Measurements from ENCODE around the gene EVC. TPM values are rescaled to one million over a fixed set of nuclear protein-coding genes. Genes with fewer than 3 reads are reported as not detected.

The EVC gene
- total RNA-seq, 1 experiment from 2014 or later = 29.0 TPM

DNA sequence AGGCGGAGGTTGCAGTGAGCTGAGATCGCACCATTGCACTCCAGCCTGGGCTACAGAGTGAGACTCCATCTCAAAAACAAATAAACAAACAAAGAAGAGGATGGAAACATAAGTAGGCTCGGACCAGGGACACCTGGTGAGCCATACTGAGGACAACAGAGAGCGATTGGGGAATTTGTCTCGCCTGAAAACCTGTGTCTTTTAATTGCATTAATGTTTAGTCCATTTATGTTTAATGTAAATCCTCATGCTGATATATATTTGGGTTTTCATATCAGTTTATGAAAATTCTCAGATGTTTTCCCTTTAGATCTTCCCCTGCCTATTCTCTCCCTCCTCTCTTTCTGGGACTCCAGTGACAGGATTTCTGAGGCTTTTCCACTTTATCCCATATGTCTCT lies 84.6 kb downstream of the EVC start:
- TF ChIP-seq, protein P1, sequence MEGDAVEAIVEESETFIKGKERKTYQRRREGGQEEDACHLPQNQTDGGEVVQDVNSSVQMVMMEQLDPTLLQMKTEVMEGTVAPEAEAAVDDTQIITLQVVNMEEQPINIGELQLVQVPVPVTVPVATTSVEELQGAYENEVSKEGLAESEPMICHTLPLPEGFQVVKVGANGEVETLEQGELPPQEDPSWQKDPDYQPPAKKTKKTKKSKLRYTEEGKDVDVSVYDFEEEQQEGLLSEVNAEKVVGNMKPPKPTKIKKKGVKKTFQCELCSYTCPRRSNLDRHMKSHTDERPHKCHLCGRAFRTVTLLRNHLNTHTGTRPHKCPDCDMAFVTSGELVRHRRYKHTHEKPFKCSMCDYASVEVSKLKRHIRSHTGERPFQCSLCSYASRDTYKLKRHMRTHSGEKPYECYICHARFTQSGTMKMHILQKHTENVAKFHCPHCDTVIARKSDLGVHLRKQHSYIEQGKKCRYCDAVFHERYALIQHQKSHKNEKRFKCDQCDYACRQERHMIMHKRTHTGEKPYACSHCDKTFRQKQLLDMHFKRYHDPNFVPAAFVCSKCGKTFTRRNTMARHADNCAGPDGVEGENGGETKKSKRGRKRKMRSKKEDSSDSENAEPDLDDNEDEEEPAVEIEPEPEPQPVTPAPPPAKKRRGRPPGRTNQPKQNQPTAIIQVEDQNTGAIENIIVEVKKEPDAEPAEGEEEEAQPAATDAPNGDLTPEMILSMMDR (IDR thresholded peaks at IDR 0.05; ENCODE audit: unreplicated experiment) = no peak
- POLR2A ChIA-PET = no interaction called here
- intact Hi-C loops (cut with micrococcal nuclease) = loop anchor here (10.0 kb wide), 1 partner anchor 1311 kb away; no protein-coding TSS in a partner anchor
- H3K4me1 Mint-ChIP-seq (ENCODE audit: insufficient read depth, unreplicated experiment) = no peaks in the 10 kb centered on the region
- H3K36me3 Mint-ChIP-seq (ENCODE audit: insufficient read depth, unreplicated experiment) = peaks cover 55% of the 10 kb centered on the region
- H3K4me3 Mint-ChIP-seq (ENCODE audit: unreplicated experiment) = no peak overlapping the region
- no TSS peak for BruUV-seq (replicated peaks)
- no peak overlapping the region for H3K27ac Mint-ChIP-seq (ENCODE audit: low read depth, unreplicated experiment)
- CTCF ChIA-PET = interaction anchor here (0.9 to 1.1 kb wide), 2 partner anchors 29 to 452 kb away, joined by 3 to 5 read pairs; no protein-coding TSS in a partner anchor
- DNase-seq (ENCODE audit: unreplicated experiment) = no peak
- H3K9me3 Mint-ChIP-seq (ENCODE audit: unreplicated experiment) = no peaks in the 10 kb centered on the region
- no peaks in the 10 kb centered on the region for H3K27me3 Mint-ChIP-seq (ENCODE audit: insufficient read depth, unreplicated experiment)

DNA sequence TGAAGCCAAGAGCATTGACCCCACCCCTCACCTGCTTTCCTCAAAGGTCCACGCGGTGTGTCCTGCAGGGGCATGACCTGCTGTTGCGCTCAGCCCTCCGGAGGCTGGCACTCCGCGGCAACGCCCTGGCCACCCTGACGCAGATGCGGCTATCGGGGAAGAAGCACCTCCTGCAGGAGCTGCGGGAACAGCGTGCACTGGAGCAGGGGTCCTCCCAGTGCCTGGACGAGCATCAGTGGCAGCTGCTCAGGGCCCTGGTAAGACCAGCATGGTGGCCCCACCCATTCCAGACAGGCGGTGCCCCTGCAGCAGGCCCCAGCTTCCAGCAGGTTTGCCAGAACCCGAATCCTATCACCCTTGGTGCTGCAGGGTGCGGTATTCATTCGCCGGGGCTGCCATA lies 86.0 kb downstream of the EVC start:
- H3K27me3 Mint-ChIP-seq (ENCODE audit: insufficient read depth, unreplicated experiment) = no peaks in the 10 kb centered on the region
- H3K27ac Mint-ChIP-seq (ENCODE audit: low read depth, unreplicated experiment) = no peak overlapping the region
- intact Hi-C loops (cut with micrococcal nuclease) = loop anchor here (10.0 kb wide), 1 partner anchor 1312 kb away; no protein-coding TSS in a partner anchor
- TF ChIP-seq, protein P1 (IDR thresholded peaks at IDR 0.05; ENCODE audit: unreplicated experiment) = no peak
- CTCF ChIA-PET = interaction anchor here (0.9 to 1.8 kb wide), 2 partner anchors 16 to 36 kb away, joined by 3 to 6 read pairs; no protein-coding TSS in a partner anchor
- no TSS peak for BruUV-seq (replicated peaks)
- POLR2A ChIA-PET = no interaction called here
- no peaks in the 10 kb centered on the region for H3K4me1 Mint-ChIP-seq (ENCODE audit: insufficient read depth, unreplicated experiment)
- no peak for DNase-seq (ENCODE audit: unreplicated experiment)
- no peaks in the 10 kb centered on the region for H3K9me3 Mint-ChIP-seq (ENCODE audit: unreplicated experiment)
- H3K36me3 Mint-ChIP-seq (ENCODE audit: insufficient read depth, unreplicated experiment) = peaks cover 55% of the 10 kb centered on the region
- no peak overlapping the region for H3K4me3 Mint-ChIP-seq (ENCODE audit: unreplicated experiment)

DNA sequence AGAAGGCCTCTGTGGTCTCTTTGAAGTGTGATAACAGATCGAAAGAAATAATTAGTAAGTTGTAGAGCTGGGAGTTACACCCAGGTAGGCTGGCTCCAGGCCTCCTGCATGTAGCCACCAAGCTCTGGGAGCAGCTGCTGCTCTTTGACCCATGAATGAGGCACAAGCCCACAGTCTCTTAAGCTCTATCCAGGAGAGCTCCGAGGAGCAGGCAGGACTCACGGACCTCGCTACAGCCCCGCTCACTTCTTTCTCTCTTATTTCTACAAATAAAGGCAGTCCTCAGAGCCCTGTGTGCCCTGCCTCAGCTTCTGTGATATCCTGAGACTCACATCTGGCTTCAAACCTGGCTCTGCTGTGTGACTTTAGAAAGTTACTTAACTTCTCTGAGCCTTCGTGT lies 86.9 kb downstream of the EVC start:
- TF ChIP-seq, protein P1 (IDR thresholded peaks at IDR 0.05; ENCODE audit: unreplicated experiment) = no peak
- intact Hi-C loops (cut with micrococcal nuclease) = loop anchor here (10.0 kb wide), 1 partner anchor 1313 kb away; no protein-coding TSS in a partner anchor
- Mint-ChIP-seq H3K27me3 (ENCODE audit: insufficient read depth, unreplicated experiment) (no peaks in the 10 kb centered on the region), H3K36me3 (ENCODE audit: insufficient read depth, unreplicated experiment) (peaks cover 50% of the 10 kb centered on the region), H3K9me3 (ENCODE audit: unreplicated experiment) (no peaks in the 10 kb centered on the region), H3K27ac (ENCODE audit: low read depth, unreplicated experiment) (no peak overlapping the region), H3K4me3 (ENCODE audit: unreplicated experiment) (no peak overlapping the region), H3K4me1 (ENCODE audit: insufficient read depth, unreplicated experiment) (no peaks in the 10 kb centered on the region)
- ChIA-PET CTCF (interaction anchor here (1.8 kb wide), 1 partner anchor 15 kb away, joined by 6 read pairs; no protein-coding TSS in a partner anchor), POLR2A (no interaction called here)
- no TSS peak for BruUV-seq (replicated peaks)
- no peak for DNase-seq (ENCODE audit: unreplicated experiment)

DNA sequence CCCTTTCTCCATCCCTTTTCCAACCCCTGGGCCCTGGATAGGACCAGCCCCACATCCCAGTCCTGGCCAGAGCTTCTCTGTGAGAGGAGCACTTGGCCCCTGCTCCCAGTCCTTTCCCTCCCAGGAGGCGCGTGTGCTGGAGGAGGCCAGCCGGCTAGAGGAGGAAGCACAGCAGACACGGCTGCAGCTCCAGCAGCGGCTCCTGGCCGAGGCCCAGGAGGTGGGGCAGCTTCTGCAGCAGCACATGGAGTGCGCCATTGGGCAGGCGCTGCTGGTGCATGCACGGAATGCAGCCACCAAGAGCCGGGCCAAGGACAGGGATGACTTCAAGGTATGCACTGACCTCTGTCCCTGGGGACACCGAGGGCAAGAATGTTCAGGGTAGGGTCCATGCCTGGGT lies 87.5 kb downstream of the EVC start:
- DNase-seq (ENCODE audit: unreplicated experiment) = no peak
- intact Hi-C loops (cut with micrococcal nuclease) = loop anchor here (10.0 kb wide), 1 partner anchor 1314 kb away; no protein-coding TSS in a partner anchor
- no peaks in the 10 kb centered on the region for H3K9me3 Mint-ChIP-seq (ENCODE audit: unreplicated experiment)
- H3K36me3 Mint-ChIP-seq (ENCODE audit: insufficient read depth, unreplicated experiment) = peaks cover 46% of the 10 kb centered on the region
- POLR2A ChIA-PET = no interaction called here
- CTCF ChIA-PET = no interaction called here
- TF ChIP-seq, protein P1 (IDR thresholded peaks at IDR 0.05; ENCODE audit: unreplicated experiment) = no peak
- BruUV-seq (replicated peaks) = no TSS peak
- no peak overlapping the region for H3K4me3 Mint-ChIP-seq (ENCODE audit: unreplicated experiment)
- H3K4me1 Mint-ChIP-seq (ENCODE audit: insufficient read depth, unreplicated experiment) = no peaks in the 10 kb centered on the region
- H3K27me3 Mint-ChIP-seq (ENCODE audit: insufficient read depth, unreplicated experiment) = no peaks in the 10 kb centered on the region
- no peak overlapping the region for H3K27ac Mint-ChIP-seq (ENCODE audit: low read depth, unreplicated experiment)
